H9 (cell line): ENCODE results near the gene FAM76A. TPM values are rescaled to one million over a fixed set of nuclear protein-coding genes. Genes with fewer than 3 reads are reported as not detected.

Experiments used
- DNase-seq: peaks from one replicate; pipeline ENCODE4 v3.0.0-alpha.2; 2017
- H2AFZ ChIP-seq: one replicate; pipeline ENCODE4 v1.6.1; 2013; ENCODE audit warnings: mild to moderate bottlenecking, low read length, control low read depth, moderate library complexity
- H2AK5ac ChIP-seq: 2 replicates; pipeline ENCODE4 v1.6.1; 2013; ENCODE audit warnings: low read length, control low read depth, mixed read lengths; ENCODE audit not compliant: insufficient read length
- H2BK120ac ChIP-seq: one replicate; pipeline ENCODE4 v1.6.1; 2013; ENCODE audit warnings: low read depth, mild to moderate bottlenecking, low read length, control low read depth, inconsistent platforms; ENCODE audit not compliant: poor library complexity, severe bottlenecking
- H2BK12ac ChIP-seq: 2 replicates; pipeline ENCODE4 v1.6.1; 2013; ENCODE audit warnings: low read length, control low read depth, mixed read lengths, low read depth; ENCODE audit not compliant: insufficient read length
- H2BK15ac ChIP-seq: 2 replicates; pipeline ENCODE4 v1.6.1; 2013; ENCODE audit warnings: low read depth, low read length, control low read depth
- H2BK20ac ChIP-seq: one replicate; pipeline ENCODE4 v1.6.1; 2013; ENCODE audit warnings: low read depth, mild to moderate bottlenecking, low read length, control low read depth, inconsistent platforms; ENCODE audit not compliant: poor library complexity, severe bottlenecking
- H2BK5ac ChIP-seq: 2 replicates; pipeline ENCODE4 v1.6.1; 2013; ENCODE audit warnings: low read length, control low read depth, mixed read lengths; ENCODE audit not compliant: insufficient read length
- H3K14ac ChIP-seq: 2 replicates; pipeline ENCODE4 v1.6.1; 2013; ENCODE audit warnings: low read length, control low read depth; ENCODE audit not compliant: insufficient read depth
- H3K18ac ChIP-seq: 2 replicates; pipeline ENCODE4 v1.6.1; 2013; ENCODE audit warnings: low read depth, mild to moderate bottlenecking, mixed read lengths, low read length, control low read depth; ENCODE audit not compliant: insufficient read length
- H3K23ac ChIP-seq: 2 replicates; pipeline ENCODE4 v1.6.1; 2013; ENCODE audit warnings: low read length, control low read depth, mixed read lengths, low read depth; ENCODE audit not compliant: insufficient read length
- H3K23me2 ChIP-seq: 2 replicates; pipeline ENCODE4 v1.6.1; 2013; ENCODE audit warnings: low read depth, mild to moderate bottlenecking, mixed read lengths, low read length, control low read depth; ENCODE audit not compliant: insufficient read length, poor library complexity, severe bottlenecking
- H3K27ac ChIP-seq: 2 replicates; pipeline ENCODE4 v1.5.1; 2013; ENCODE audit warnings: low read length, control low read depth, mixed read lengths, low read depth; ENCODE audit not compliant: insufficient read length
- H3K27me3 ChIP-seq: 2 replicates; pipeline ENCODE4 v1.6.1; 2013; ENCODE audit warnings: low read length, control low read depth, inconsistent platforms; ENCODE audit not compliant: insufficient read depth
- H3K4ac ChIP-seq: 2 replicates; pipeline ENCODE4 v1.6.1; 2013; ENCODE audit warnings: low read depth, mild to moderate bottlenecking, control low read depth, inconsistent platforms, low read length, moderate library complexity
- H3K4me1 ChIP-seq: 2 replicates; pipeline ENCODE4 v1.6.1; 2013; ENCODE audit warnings: low read length, control low read depth, inconsistent platforms; ENCODE audit not compliant: insufficient read depth
- H3K4me2 ChIP-seq: 2 replicates; pipeline ENCODE4 v1.6.1; 2013; ENCODE audit warnings: low read length, control low read depth, mixed read lengths; ENCODE audit not compliant: insufficient read length, insufficient read depth
- H3K56ac ChIP-seq: 2 replicates; pipeline ENCODE4 v1.6.1; 2013; ENCODE audit warnings: low read depth, mild to moderate bottlenecking, mixed read lengths, low read length, control low read depth; ENCODE audit not compliant: insufficient read length
- H3K79me1 ChIP-seq: 2 replicates; pipeline ENCODE4 v1.6.1; 2013; ENCODE audit warnings: low read depth, mild to moderate bottlenecking, moderate library complexity, low read length, control low read depth, inconsistent platforms; ENCODE audit not compliant: insufficient read depth, poor library complexity, severe bottlenecking
- H3K79me2 ChIP-seq: 2 replicates; pipeline ENCODE4 v1.6.1; 2013; ENCODE audit warnings: low read length, control low read depth, inconsistent platforms; ENCODE audit not compliant: insufficient read depth
- H3K9ac ChIP-seq: 2 replicates; pipeline ENCODE4 v1.6.1; 2013; ENCODE audit warnings: low read length, control low read depth, mixed read lengths; ENCODE audit not compliant: insufficient read length; ENCODE audit errors: extremely low read depth
- H3K9me3 ChIP-seq: one replicate; pipeline ENCODE4 v1.6.1; 2013; ENCODE audit warnings: low read depth, low read length, inconsistent platforms; ENCODE audit not compliant: control insufficient read depth
- H3T11ph ChIP-seq: one replicate; pipeline ENCODE4 v1.6.1; 2013; ENCODE audit warnings: mild to moderate bottlenecking, low read length, control low read depth, inconsistent platforms
- H4K20me1 ChIP-seq: one replicate; pipeline ENCODE4 v1.6.1; 2013; ENCODE audit not compliant: control insufficient read depth, insufficient read length, insufficient read depth
- H4K5ac ChIP-seq: 2 replicates; pipeline ENCODE4 v1.6.1; 2013; ENCODE audit warnings: low read depth, mild to moderate bottlenecking, mixed read lengths, low read length, control low read depth; ENCODE audit not compliant: insufficient read length
- H4K8ac ChIP-seq: replicated peaks from 2 replicates; pipeline ENCODE4 v1.6.1; 2013; ENCODE audit warnings: low read length, control low read depth, mixed read lengths, low read depth; ENCODE audit not compliant: insufficient read length
- H4K91ac ChIP-seq: 2 replicates; pipeline ENCODE4 v1.6.1; 2013; ENCODE audit warnings: low read depth, mild to moderate bottlenecking, moderate library complexity, mixed read lengths, low read length, control low read depth; ENCODE audit not compliant: insufficient read length
- H3K27ac Mint-ChIP-seq, 3 experiments: 2 replicates in 2 of 3; 3 replicates in 1 of 3; pipeline ENCODE4 v1.8.0; 2020 to 2021; ENCODE audit warnings: mixed read lengths in 3 of 3, mild to moderate bottlenecking in 1 of 3, moderate library complexity in 1 of 3
- H3K27me3 Mint-ChIP-seq: 2 replicates; pipeline ENCODE4 v1.8.0; 2021; ENCODE audit warnings: low read depth, mild to moderate bottlenecking, moderate library complexity, mixed read lengths
- H3K36me3 Mint-ChIP-seq, 3 experiments: 2 replicates in 2 of 3; 3 replicates in 1 of 3; pipeline ENCODE4 v1.8.0; 2020 to 2021; ENCODE audit warnings: low read depth in 3 of 3, mixed read lengths in 3 of 3; ENCODE audit not compliant: insufficient read depth in 1 of 3
- H3K4me1 Mint-ChIP-seq, 2 experiments: 2 replicates each; pipeline ENCODE4 v1.8.0; 2020; ENCODE audit warnings: mixed read lengths in 2 of 2
- H3K4me3 Mint-ChIP-seq, 2 experiments: 2 replicates in 1 of 2; 3 replicates in 1 of 2; pipeline ENCODE4 v1.8.0; 2020 to 2021; ENCODE audit warnings: mild to moderate bottlenecking in 2 of 2, mixed read lengths in 2 of 2, moderate library complexity in 1 of 2
- H3K9me3 Mint-ChIP-seq, 2 experiments: 2 replicates in 1 of 2; 3 replicates in 1 of 2; pipeline ENCODE4 v1.8.0; 2020; ENCODE audit warnings: mild to moderate bottlenecking in 2 of 2, mixed read lengths in 2 of 2, moderate library complexity in 1 of 2
- CTCF ChIP-seq: fragments of 200-600 bp; sonication (generic); conservative IDR thresholded peaks from 3 replicates; pipeline ENCODE4 v1.8.0; 2021; ENCODE audit warnings: antibody characterized with exemption, mild to moderate bottlenecking
- WGBS: extraction: QIAGEN DNeasy Blood & Tissue Kit; methylation state at CpG from one replicate; pipeline ENCODE4 v1.1.7; 2013; ENCODE audit warnings: missing lambda C conversion rate, low lambda C conversion rate, mixed read lengths; ENCODE audit not compliant: insufficient read length; ENCODE audit errors: extremely low coverage; 5-methylcytosine and 5-hydroxymethylcytosine counted together
- total RNA-seq: library from RNA; stranded (reverse); gene quantifications from 2 replicates; pipeline ENCODE4 v1.2.1, GENCODE V29; 2021

FAM76A gene
- total RNA-seq, 1 experiment from 2014 or later = 10.6 TPM

- H3K4me2 ChIP-seq = no peak overlapping the region
- H2BK5ac ChIP-seq = no peak overlapping the region
- no peak overlapping the region for H3K9ac ChIP-seq
- H3K79me2 ChIP-seq = no peaks in the 10 kb centered on the region
- no peak for TF ChIP-seq CTCF
- H3K23ac ChIP-seq = no peak overlapping the region
- Mint-ChIP-seq H3K27ac (no peak overlapping the region), H3K4me1 (peaks cover 16 to 23% of the 10 kb centered on the region in 2 experiments), H3K4me3 (no peak overlapping the region), H3K9me3 (peaks cover 6 to 10% of the 10 kb centered on the region in 2 experiments; a peak in 4 of 5 replicates), H3K36me3 (peaks cover 0 to 10% (median 0%) of the 10 kb centered on the region in 3 experiments; a peak in 1 of 7 replicates), H3K27me3 (peaks cover 6% of the 10 kb centered on the region)
- H2AFZ ChIP-seq = no peak overlapping the region
- H3K56ac ChIP-seq = no peak overlapping the region
- no peaks in the 10 kb centered on the region for H4K20me1 ChIP-seq
- H4K8ac ChIP-seq = no peak overlapping the region
- no peak overlapping the region for H3K14ac ChIP-seq
- no peak overlapping the region for H3K18ac ChIP-seq
- H2BK15ac ChIP-seq = no peak overlapping the region
- peaks cover 6% of the 10 kb centered on the region for H3K9me3 ChIP-seq
- H2BK20ac ChIP-seq = no peak overlapping the region
- no peak overlapping the region for H4K91ac ChIP-seq
- no peak overlapping the region for H3K4ac ChIP-seq
- no peak overlapping the region for H3K27ac ChIP-seq
- H3K79me1 ChIP-seq = no peaks in the 10 kb centered on the region
- no peak overlapping the region for H3T11ph ChIP-seq
- no peak overlapping the region for H2BK12ac ChIP-seq
- no peaks in the 10 kb centered on the region for H3K27me3 ChIP-seq
- no peak overlapping the region for H2AK5ac ChIP-seq
- no peak for DNase-seq
- WGBS = no CpG with 5 or more reads among the region's 2 CpGs
- no peaks in the 10 kb centered on the region for H3K23me2 ChIP-seq
- H2BK120ac ChIP-seq = no peak overlapping the region
- H4K5ac ChIP-seq = no peak overlapping the region
- H3K4me1 ChIP-seq = no peaks in the 10 kb centered on the region; the same call in 1 of the 2 replicates
Measured at GRCh38 chr1:27716262-27716895, 9.4 kb upstream of the FAM76A start.
